MM.1S (cell line): ENCODE data around the gene LSAMP.

Experiments used
- DNase-seq: peaks from one replicate; pipeline ENCODE4 v3.0.0-alpha.2; 2015
- H2AFZ ChIP-seq: fragments of 300-600 bp; sonication (generic); 2 replicates; pipeline ENCODE4 v1.6.0; 2016; ENCODE audit warnings: antibody characterized with exemption, low read length
- H3F3A ChIP-seq: fragments of 300-600 bp; sonication (generic); 2 replicates; pipeline ENCODE4 v1.6.1; 2016; ENCODE audit warnings: mild to moderate bottlenecking, antibody characterized with exemption, low read length, moderate library complexity, mixed read lengths; ENCODE audit not compliant: insufficient read depth
- H3K27ac ChIP-seq: fragments of 300-600 bp; sonication (generic); 2 replicates; pipeline ENCODE4 v1.5.1; 2016; ENCODE audit warnings: mild to moderate bottlenecking, low read length
- H3K27me3 ChIP-seq: fragments of 300-600 bp; sonication (generic); replicated peaks from 2 replicates; pipeline ENCODE4 v1.6.0; 2016; ENCODE audit warnings: low read length; ENCODE audit not compliant: insufficient read depth
- H3K36me3 ChIP-seq: fragments of 300-600 bp; sonication (generic); replicated peaks from 2 replicates; pipeline ENCODE4 v1.6.1; 2016; ENCODE audit warnings: mild to moderate bottlenecking, low read length, mixed read lengths; ENCODE audit not compliant: insufficient read depth
- H3K4me1 ChIP-seq: fragments of 300-600 bp; sonication (generic); 2 replicates; pipeline ENCODE4 v1.6.1; 2016; ENCODE audit warnings: low read length, mixed read lengths
- H3K4me2 ChIP-seq: fragments of 300-600 bp; sonication (generic); 2 replicates; pipeline ENCODE4 v1.6.0; 2016; ENCODE audit warnings: low read depth, low read length
- H3K4me3 ChIP-seq: fragments of 300-600 bp; sonication (generic); 2 replicates; pipeline ENCODE4 v1.5.1; 2016; ENCODE audit warnings: low read length, mixed read lengths
- H3K79me2 ChIP-seq: fragments of 300-600 bp; sonication (generic); 2 replicates; pipeline ENCODE4 v1.6.1; 2016; ENCODE audit warnings: mixed run types, low read length, mixed read lengths
- H3K9ac ChIP-seq: fragments of 300-600 bp; sonication (generic); 2 replicates; pipeline ENCODE4 v1.6.1; 2016; ENCODE audit warnings: low read length, mixed read lengths
- H3K9me2 ChIP-seq: fragments of 300-600 bp; sonication (generic); replicated peaks from 2 replicates; pipeline ENCODE4 v1.6.1; 2016; ENCODE audit warnings: mild to moderate bottlenecking, low read length, mixed read lengths; ENCODE audit not compliant: insufficient read depth
- H3K9me3 ChIP-seq: fragments of 300-600 bp; sonication (generic); replicated peaks from 2 replicates; pipeline ENCODE4 v1.6.1; 2016; ENCODE audit warnings: mild to moderate bottlenecking, low read length, mixed read lengths; ENCODE audit not compliant: insufficient read depth
- H4K20me1 ChIP-seq: fragments of 300-600 bp; sonication (generic); 2 replicates; pipeline ENCODE4 v1.6.1; 2016; ENCODE audit warnings: mild to moderate bottlenecking, low read length, moderate library complexity, mixed read lengths; ENCODE audit not compliant: insufficient read depth
- CTCF ChIP-seq: fragments of 300-600 bp; sonication (generic); IDR thresholded peaks from 2 replicates; pipeline ENCODE4 v1.5.1; 2016; ENCODE audit warnings: antibody characterized with exemption, low read length, mixed read lengths
- EZH2 ChIP-seq: fragments of 300-600 bp; sonication (generic); optimal IDR thresholded peaks from 2 replicates; pipeline ENCODE3; 2017; ENCODE audit warnings: low read depth, mild to moderate bottlenecking, antibody characterized with exemption, low read length, mixed read lengths
- EZH2phosphoT487 ChIP-seq: fragments of 300-600 bp; sonication (generic); IDR thresholded peaks from 2 replicates; pipeline ENCODE4 v1.6.1; 2018; ENCODE audit warnings: antibody characterized with exemption, low read length

Gene LSAMP

GRCh38 chr3:115989684-115990421 lies 455.4 kb downstream of the LSAMP start:
- H3K27ac ChIP-seq = no peak overlapping the region
- no peaks in the 10 kb centered on the region for H3K36me3 ChIP-seq
- no peaks in the 10 kb centered on the region for H3K4me1 ChIP-seq
- no peak for DNase-seq
- no peak overlapping the region for H3K9ac ChIP-seq
- H3F3A ChIP-seq = no peaks in the 10 kb centered on the region
- H2AFZ ChIP-seq = no peak overlapping the region
- no peaks in the 10 kb centered on the region for H3K9me3 ChIP-seq
- TF ChIP-seq EZH2phosphoT487 = no peak
- no peak for TF ChIP-seq EZH2
- TF ChIP-seq CTCF = no peak
- H3K27me3 ChIP-seq = no peaks in the 10 kb centered on the region
- H3K9me2 ChIP-seq = no peaks in the 10 kb centered on the region
- H4K20me1 ChIP-seq = no peaks in the 10 kb centered on the region
- no peaks in the 10 kb centered on the region for H3K79me2 ChIP-seq
- H3K4me2 ChIP-seq = no peak overlapping the region
- H3K4me3 ChIP-seq = no peak overlapping the region

- no peak for DNase-seq
Measured at GRCh38 chr3:115986555-115987207, 458.6 kb downstream of the LSAMP start.

GRCh38 chr3:115982629-115983028 lies 462.7 kb downstream of the LSAMP start:
- H3K4me2 ChIP-seq = no peak overlapping the region
- H3K27me3 ChIP-seq = no peaks in the 10 kb centered on the region
- H2AFZ ChIP-seq = no peak overlapping the region
- no peak for DNase-seq
- no peaks in the 10 kb centered on the region for H3K36me3 ChIP-seq
- no peaks in the 10 kb centered on the region for H3K79me2 ChIP-seq
- no peaks in the 10 kb centered on the region for H4K20me1 ChIP-seq
- no peaks in the 10 kb centered on the region for H3K4me1 ChIP-seq
- no peak overlapping the region for H3K27ac ChIP-seq
- no peaks in the 10 kb centered on the region for H3F3A ChIP-seq
- H3K4me3 ChIP-seq = no peak overlapping the region
- no peaks in the 10 kb centered on the region for H3K9me3 ChIP-seq
- no peak for TF ChIP-seq EZH2phosphoT487
- TF ChIP-seq CTCF = no peak
- TF ChIP-seq EZH2 = no peak
- no peaks in the 10 kb centered on the region for H3K9me2 ChIP-seq
- no peak overlapping the region for H3K9ac ChIP-seq

More at GRCh38 chr3:115986555-115987207, 458.6 kb downstream of the LSAMP start:
- H3K27me3 ChIP-seq = no peaks in the 10 kb centered on the region
- H3K4me2 ChIP-seq = no peak overlapping the region
- H3K36me3 ChIP-seq = no peaks in the 10 kb centered on the region
- no peaks in the 10 kb centered on the region for H3K9me3 ChIP-seq
- TF ChIP-seq CTCF (peak; percentile 32), EZH2phosphoT487 (no peak)
- H3K4me3 ChIP-seq = no peak overlapping the region
- H3K9me2 ChIP-seq = no peaks in the 10 kb centered on the region
- H3K4me1 ChIP-seq = no peaks in the 10 kb centered on the region
- H3K27ac ChIP-seq = no peak overlapping the region
- no peak overlapping the region for H3K9ac ChIP-seq
- H3F3A ChIP-seq = no peaks in the 10 kb centered on the region
- H3K79me2 ChIP-seq = no peaks in the 10 kb centered on the region
- H2AFZ ChIP-seq = no peak overlapping the region
- H4K20me1 ChIP-seq = no peaks in the 10 kb centered on the region
